ENCODE measurements around the gene KIRREL2.
"Not testable (repeated sequence)": the region's sequence is repeated elsewhere in the genome, so short reads cannot be mapped to it uniquely, and the experiment has no call there.

The KIRREL2 gene

GRCh38 chr19:35899547-35900214, 43.0 kb downstream of the KIRREL2 start:
- peak; percentile 92 for DNase-seq

GRCh38 chr19:35901055-35901644, 44.4 kb downstream of the KIRREL2 start:
- DNase-seq, result no peak

DNA sequence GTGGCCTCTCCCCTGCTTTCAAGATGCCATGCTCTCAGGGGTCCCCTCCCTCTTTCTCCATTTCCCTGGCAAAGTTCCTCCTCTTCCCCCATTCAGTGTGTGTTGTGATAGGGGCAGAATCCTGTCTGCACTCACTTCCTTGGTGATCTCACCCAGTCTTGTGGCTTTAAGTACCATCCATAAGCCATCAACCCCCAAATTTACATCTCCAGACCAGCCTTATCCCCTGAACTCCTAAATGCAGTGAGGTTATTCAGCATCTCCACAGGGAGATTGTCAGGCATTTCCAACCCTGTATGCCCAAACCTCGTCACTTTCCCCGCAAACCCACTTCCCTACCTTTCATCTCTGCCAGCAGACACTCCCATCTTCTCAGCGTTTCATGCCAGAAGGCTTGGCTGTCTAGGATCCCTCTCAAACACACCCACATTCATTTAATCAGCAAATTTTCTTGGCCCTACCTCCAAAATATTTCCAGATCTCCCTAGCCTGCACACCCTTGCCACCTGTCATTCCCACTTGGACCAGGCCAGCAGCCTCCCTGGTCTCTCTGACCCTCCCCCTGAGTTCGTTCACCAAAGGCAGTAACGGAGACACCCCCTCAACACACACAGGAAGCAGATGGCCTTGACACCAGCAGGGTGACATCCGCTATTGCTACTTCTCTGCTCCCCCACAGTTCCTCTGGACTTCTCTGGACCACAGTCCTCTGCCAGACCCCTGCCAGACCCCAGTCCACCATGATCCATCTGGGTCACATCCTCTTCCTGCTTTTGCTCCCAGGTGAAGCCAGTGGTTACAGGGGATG, 45.3 kb downstream of the KIRREL2 start, which contains the start of gene HCST:
TSS of gene HCST (plus strand) at position 676 of the 808 bp plus-strand sequence. CDS start at position 741, 65 bp downstream.
- DNase-seq, result no peak

DNA sequence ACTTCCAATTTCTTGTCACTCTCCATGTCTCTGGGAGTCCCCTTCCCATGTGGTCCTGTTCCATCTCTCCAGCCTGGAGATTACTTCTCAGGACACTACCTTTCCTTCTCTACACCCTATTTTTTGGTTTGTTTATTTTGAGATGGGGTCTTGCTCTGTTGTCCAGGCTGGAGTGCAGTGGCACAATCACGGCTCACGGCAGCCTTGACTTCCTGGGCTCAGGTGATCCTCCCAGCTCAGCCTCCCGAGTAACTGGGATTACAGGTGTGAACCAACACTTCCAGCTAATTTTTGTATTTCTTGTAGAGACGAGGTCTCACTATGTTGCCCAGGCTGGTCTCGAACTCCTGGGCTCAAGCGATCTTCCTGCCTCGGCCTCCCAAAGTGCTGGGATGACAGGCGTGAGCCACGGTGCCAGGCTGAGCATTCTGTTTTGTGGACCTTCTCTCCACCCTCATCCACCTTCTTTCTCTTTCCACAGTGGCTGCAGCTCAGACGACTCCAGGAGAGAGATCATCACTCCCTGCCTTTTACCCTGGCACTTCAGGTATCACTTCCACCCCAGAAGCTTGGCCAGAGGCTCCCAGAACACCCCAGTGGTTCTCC, 46.3 kb downstream of the KIRREL2 start:
- no peak for DNase-seq

- peak; percentile 87 for DNase-seq
These were observed 47.0 kb downstream of the KIRREL2 start for GRCh38 chr19:35903550-35904179.

DNA sequence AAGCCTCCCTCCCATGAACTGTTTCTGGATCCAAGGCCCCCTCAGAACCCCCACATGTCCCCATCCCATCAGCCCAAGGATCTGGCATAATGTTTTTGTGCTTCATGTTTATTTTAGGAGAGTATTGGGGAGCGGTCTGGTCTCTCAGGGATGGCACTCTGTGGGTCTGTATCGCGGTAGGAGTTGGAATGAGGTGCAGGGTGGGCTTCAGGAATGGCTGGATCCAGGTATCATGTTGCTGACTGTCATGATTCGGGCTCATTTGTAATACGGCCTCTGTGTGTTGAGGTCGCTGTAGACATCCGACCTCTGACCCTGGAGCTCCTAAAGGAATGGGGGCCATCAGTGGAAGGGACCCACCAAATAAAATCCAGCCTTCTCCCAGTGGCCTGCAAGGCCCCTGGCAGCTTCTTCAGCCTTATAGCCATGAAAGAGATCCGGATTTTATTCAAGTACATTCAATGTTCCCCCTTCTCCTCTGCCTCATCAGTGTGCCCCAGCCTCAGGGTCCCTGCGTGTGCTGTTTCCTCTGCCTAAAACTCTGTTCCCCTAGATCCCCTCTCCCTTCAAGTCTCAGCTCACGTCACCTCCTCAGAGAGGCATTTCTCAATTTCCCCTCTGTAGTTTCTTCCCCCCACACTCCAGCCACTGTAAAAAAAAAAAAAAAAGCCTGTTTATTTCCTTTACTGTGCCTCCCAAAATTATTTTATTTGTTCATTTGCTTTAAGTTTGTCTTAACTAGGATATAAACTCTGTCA, 47.8 kb downstream of the KIRREL2 start:
- no peak for DNase-seq

GRCh38 chr19:35905178-35905727, 48.5 kb downstream of the KIRREL2 start:
- no peak for DNase-seq

GRCh38 chr19:35907377-35907745, 50.6 kb downstream of the KIRREL2 start:
- DNase-seq, result no peak

DNA sequence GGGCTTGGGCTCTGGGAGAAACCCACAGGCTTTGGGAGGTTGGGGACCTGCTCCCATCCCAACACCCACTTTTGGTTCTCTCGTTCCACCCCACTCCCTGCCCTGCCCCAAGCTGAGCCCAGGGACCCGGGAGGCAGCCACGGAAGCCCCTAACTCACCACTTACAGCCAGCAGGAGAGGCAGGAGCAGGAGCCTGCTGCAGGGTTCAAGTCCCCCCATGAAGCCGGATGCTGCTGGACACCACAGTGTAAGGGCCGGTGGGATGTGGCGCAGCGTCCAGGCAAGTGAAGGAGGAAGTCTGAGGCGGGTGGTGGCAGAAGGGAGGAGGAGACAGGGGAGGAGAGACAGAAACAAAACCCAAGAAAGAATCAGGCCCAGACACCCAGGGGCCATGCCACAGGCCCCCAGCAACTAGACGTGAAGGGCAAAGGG, 51.3 kb downstream of the KIRREL2 start, which contains the start of gene TYROBP:
TSS of gene TYROBP (minus strand) at position 286 of the 432 bp plus-strand sequence. CDS start at position 219, 67 bp downstream.
- no peak for DNase-seq

DNA sequence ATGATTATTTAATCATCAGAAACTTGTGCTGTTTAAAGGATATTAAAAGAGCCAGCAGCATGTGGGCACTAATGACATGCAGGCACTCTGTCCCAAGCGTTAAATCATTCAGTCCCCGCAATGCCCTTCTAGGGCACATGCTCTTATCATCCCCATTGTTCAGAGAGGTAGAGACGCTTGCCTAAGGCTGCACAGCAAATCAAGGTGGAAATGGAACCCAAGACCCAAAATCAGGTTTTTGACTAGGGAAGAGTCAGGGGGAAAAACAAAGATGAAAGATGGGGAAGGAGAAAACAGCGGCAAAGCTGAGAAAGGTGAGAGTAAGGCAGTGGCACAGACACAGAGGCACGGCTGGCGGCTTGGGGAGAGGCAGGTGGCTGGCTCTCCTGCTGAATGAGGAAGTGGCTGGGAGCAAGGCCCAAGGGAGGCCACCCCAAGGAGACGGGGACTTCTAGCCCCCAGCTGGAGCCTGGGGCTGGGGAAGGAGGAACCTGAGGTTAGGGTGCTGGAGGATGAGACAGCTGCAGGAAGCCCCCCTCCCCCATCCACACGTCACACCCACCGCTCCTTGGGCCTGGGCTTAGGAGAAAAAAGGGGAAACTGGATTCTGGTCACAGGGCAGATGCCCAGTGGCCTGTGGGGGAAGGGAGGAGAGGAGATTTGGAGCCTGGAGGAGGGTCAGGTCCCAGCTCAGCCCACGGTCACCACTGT, 52.4 kb downstream of the KIRREL2 start:
- DNase-seq, result no peak

GRCh38 chr19:35909684-35910035, 52.9 kb downstream of the KIRREL2 start:
- no peak for DNase-seq

DNA sequence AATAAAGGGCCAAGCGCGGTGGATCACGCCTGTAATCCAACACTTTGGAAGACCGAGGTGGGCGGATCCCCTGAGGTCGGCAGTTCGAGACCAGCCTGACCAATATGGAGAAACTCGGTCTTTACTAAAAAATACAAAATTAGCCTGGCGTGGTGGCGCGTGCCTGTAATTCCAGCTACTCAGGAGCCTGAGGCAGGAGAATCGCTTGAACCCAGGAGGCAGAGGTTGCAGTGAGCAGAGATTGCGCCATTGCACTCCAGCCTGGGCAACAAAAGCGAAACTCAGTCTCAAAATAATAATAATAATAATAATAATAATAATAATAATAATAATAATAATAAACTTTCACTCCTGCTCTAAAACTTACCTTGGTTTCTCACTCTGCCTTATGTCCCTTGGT, 53.6 kb downstream of the KIRREL2 start:
- not testable (repeated sequence) for DNase-seq

DNA sequence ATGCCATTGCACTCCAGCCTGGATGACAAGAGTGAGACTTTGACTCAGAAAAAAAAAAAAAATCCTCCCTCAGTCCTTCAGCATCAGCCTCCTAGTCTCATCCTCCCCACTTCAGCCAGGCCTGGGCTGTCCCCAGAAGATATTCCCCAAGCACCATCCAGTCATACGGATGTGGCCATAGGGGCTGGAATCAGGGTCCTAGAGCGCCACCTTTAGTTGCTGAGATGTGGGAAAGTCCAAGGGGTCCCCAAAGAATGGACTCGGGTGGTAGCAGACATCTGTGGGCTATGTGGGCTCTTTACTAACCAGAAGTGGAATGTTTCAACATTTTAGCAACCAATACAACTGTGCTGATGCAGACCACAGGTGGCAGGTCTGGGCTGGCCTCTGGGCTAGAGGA, 54.5 kb downstream of the KIRREL2 start:
- no peak for DNase-seq

GRCh38 chr19:35911790-35912189, 55.1 kb downstream of the KIRREL2 start:
- DNase-seq, result no peak

GRCh38 chr19:35913589-35913988, 56.9 kb downstream of the KIRREL2 start:
- no peak for DNase-seq

GRCh38 chr19:35915443-35915842, 58.7 kb downstream of the KIRREL2 start:
- no peak for DNase-seq
